ENCODE data around the gene GMDS.

The GMDS gene

GRCh38 chr6:2055143-2055542 lies 190.3 kb downstream of the GMDS start:
- Histone ChIP-seq H3K9ac (no peak overlapping the region), H2AFZ (ENCODE audit: low read depth) (no peak overlapping the region), H3K36me3 (ENCODE audit: insufficient read depth) (no peaks in the 10 kb centered on the region), H3K27ac (no peak overlapping the region), H3K4me2 (no peak overlapping the region), H3K4me1 (ENCODE audit: low read depth, poor library complexity, severe bottlenecking) (peaks cover 7% of the 10 kb centered on the region), H4K20me1 (ENCODE audit: insufficient read depth) (no peaks in the 10 kb centered on the region), H3K4me3 (IDR thresholded peaks at IDR 0.05; ENCODE audit: insufficient read depth, low read depth, low read length) (no peak overlapping the region), H3K27me3 (ENCODE audit: insufficient read depth, low read depth) (no peaks in the 10 kb centered on the region), H3K79me2 (ENCODE audit: insufficient read depth, low read depth) (no peaks in the 10 kb centered on the region)
- TF ChIP-seq, protein P1, sequence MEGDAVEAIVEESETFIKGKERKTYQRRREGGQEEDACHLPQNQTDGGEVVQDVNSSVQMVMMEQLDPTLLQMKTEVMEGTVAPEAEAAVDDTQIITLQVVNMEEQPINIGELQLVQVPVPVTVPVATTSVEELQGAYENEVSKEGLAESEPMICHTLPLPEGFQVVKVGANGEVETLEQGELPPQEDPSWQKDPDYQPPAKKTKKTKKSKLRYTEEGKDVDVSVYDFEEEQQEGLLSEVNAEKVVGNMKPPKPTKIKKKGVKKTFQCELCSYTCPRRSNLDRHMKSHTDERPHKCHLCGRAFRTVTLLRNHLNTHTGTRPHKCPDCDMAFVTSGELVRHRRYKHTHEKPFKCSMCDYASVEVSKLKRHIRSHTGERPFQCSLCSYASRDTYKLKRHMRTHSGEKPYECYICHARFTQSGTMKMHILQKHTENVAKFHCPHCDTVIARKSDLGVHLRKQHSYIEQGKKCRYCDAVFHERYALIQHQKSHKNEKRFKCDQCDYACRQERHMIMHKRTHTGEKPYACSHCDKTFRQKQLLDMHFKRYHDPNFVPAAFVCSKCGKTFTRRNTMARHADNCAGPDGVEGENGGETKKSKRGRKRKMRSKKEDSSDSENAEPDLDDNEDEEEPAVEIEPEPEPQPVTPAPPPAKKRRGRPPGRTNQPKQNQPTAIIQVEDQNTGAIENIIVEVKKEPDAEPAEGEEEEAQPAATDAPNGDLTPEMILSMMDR (conservative IDR thresholded peaks at IDR 0.05; ENCODE audit: low read depth, low read length), result no peak

DNA sequence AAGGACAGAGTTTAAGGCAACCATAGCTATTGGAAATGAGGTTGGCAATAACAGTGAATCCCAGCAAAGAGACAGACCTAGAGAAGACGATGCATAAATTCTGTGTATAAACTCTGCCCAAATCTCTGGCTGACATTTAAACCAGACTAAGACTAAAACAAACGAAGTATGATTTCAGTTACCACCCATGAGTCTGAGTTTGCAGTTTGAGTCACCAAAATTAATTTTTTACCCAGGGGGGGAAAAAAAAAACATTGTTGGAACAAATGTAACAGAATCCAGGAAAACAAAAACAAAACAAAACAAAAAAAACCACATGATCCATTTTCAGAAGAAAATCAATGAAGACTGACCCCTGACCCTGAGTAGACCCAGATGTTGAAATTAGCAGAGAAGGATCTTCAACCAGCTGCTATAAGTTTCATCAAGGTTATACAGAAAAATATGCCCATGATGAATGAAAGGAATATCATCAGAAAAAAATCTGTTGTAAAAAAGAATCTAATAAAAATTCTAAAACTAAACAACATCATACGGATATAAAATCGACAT lies 190.8 kb downstream of the GMDS start:
- TF ChIP-seq, protein P1 (conservative IDR thresholded peaks at IDR 0.05; ENCODE audit: low read depth, low read length), result no peak
- no peaks in the 10 kb centered on the region for H4K20me1 ChIP-seq (ENCODE audit: insufficient read depth)
- H3K79me2 ChIP-seq (ENCODE audit: insufficient read depth, low read depth), result no peaks in the 10 kb centered on the region
- no peak overlapping the region for H2AFZ ChIP-seq (ENCODE audit: low read depth)
- no peak overlapping the region for H3K4me3 ChIP-seq (IDR thresholded peaks at IDR 0.05; ENCODE audit: insufficient read depth, low read depth, low read length)
- no peak overlapping the region for H3K4me2 ChIP-seq
- no peak overlapping the region for H3K27ac ChIP-seq
- H3K27me3 ChIP-seq (ENCODE audit: insufficient read depth, low read depth), result no peaks in the 10 kb centered on the region
- peaks cover 7% of the 10 kb centered on the region for H3K4me1 ChIP-seq (ENCODE audit: low read depth, poor library complexity, severe bottlenecking)
- H3K36me3 ChIP-seq (ENCODE audit: insufficient read depth), result no peaks in the 10 kb centered on the region
- no peak overlapping the region for H3K9ac ChIP-seq

DNA sequence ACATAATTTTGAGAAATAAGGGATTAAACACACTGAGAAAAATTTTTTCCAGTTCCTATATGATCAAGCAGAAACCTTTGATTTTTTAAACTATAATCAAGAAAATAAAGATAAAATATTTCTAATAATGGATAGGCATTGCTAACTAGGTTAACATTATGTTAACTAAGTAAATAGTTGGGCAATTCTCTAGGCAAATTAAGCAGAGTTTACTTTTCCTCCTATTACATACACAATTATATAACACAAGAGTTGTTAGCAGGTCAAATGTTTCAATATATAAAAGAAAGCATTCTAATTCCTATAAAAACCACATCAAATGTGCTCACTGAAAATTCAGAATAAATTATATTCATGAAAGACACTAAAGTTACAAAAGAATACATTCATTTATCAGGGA lies 191.7 kb downstream of the GMDS start:
- H3K36me3 ChIP-seq (ENCODE audit: insufficient read depth), result no peaks in the 10 kb centered on the region
- no peak overlapping the region for H3K4me2 ChIP-seq
- TF ChIP-seq, protein P1 (conservative IDR thresholded peaks at IDR 0.05; ENCODE audit: low read depth, low read length), result no peak
- H2AFZ ChIP-seq (ENCODE audit: low read depth), result no peak overlapping the region
- H4K20me1 ChIP-seq (ENCODE audit: insufficient read depth), result no peaks in the 10 kb centered on the region
- H3K27ac ChIP-seq, result no peak overlapping the region
- peaks cover 7% of the 10 kb centered on the region for H3K4me1 ChIP-seq (ENCODE audit: low read depth, poor library complexity, severe bottlenecking)
- H3K4me3 ChIP-seq (IDR thresholded peaks at IDR 0.05; ENCODE audit: insufficient read depth, low read depth, low read length), result no peak overlapping the region
- H3K79me2 ChIP-seq (ENCODE audit: insufficient read depth, low read depth), result no peaks in the 10 kb centered on the region
- H3K27me3 ChIP-seq (ENCODE audit: insufficient read depth, low read depth), result no peaks in the 10 kb centered on the region
- no peak overlapping the region for H3K9ac ChIP-seq

- H2AFZ ChIP-seq (ENCODE audit: low read depth), result no peak overlapping the region
- TF ChIP-seq, protein P1 (conservative IDR thresholded peaks at IDR 0.05; ENCODE audit: low read depth, low read length), result no peak
- no peak overlapping the region for H3K4me2 ChIP-seq
- H3K4me3 ChIP-seq (IDR thresholded peaks at IDR 0.05; ENCODE audit: insufficient read depth, low read depth, low read length), result no peak overlapping the region
- H3K9ac ChIP-seq, result no peak overlapping the region
- no peaks in the 10 kb centered on the region for H4K20me1 ChIP-seq (ENCODE audit: insufficient read depth)
- no peaks in the 10 kb centered on the region for H3K27me3 ChIP-seq (ENCODE audit: insufficient read depth, low read depth)
- no peak overlapping the region for H3K27ac ChIP-seq
- H3K79me2 ChIP-seq (ENCODE audit: insufficient read depth, low read depth), result no peaks in the 10 kb centered on the region
- H3K4me1 ChIP-seq (ENCODE audit: low read depth, poor library complexity, severe bottlenecking), result no peaks in the 10 kb centered on the region
- H3K36me3 ChIP-seq (ENCODE audit: insufficient read depth), result no peaks in the 10 kb centered on the region
Observed at GRCh38 chr6:2047855-2048254, 197.6 kb downstream of the GMDS start.

All from KMS-11 (cell line).